Renal cortex interstitium (tissue), 11 donors: Measurements from ENCODE around the gene OR51V1. TPM values are rescaled to one million over a fixed set of nuclear protein-coding genes. Genes with fewer than 3 reads are reported as not detected.

Source experiments
- DNase-seq, 11 donors: peaks; one replicate each; pipeline ENCODE4 v3.0.0-alpha.2; 2013; ENCODE audit warnings: low read depth in 9 of 11, low spot score in 4 of 11; ENCODE audit errors: extremely low read depth in 1 of 11
- polyA plus RNA-seq, 3 donors: library from polyadenylated mRNA; unstranded; fragments of 120-200 nt; gene quantifications; one replicate each; pipeline ENCODE4 v1.2.1, GENCODE V29; 2013; ENCODE audit not compliant: insufficient read length in 3 of 3

OR51V1 gene
- polyA plus RNA-seq, 3 donors: not detected

GRCh38 chr11:5232821-5233220, 32.3 kb upstream of the OR51V1 start:
- DNase-seq: no peak

- no peak for DNase-seq
Observed at GRCh38 chr11:5232176-5232575, 31.7 kb upstream of the OR51V1 start.

GRCh38 chr11:5231111-5231510, 30.6 kb upstream of the OR51V1 start:
- DNase-seq: no peak

- DNase-seq: no peak
Observed at GRCh38 chr11:5230266-5230665, 29.8 kb upstream of the OR51V1 start.

- DNase-seq: no peak
Observed at GRCh38 chr11:5229796-5230195, 29.3 kb upstream of the OR51V1 start.

GRCh38 chr11:5229356-5229755, 28.9 kb upstream of the OR51V1 start:
- DNase-seq: no peak

- no peak for DNase-seq
Observed at GRCh38 chr11:5228124-5228523, 27.6 kb upstream of the OR51V1 start.

GRCh38 chr11:5227681-5228080, 27.2 kb upstream of the OR51V1 start:
- no peak for DNase-seq

GRCh38 chr11:5226732-5227310, 26.3 kb upstream of the OR51V1 start, which contains the start of gene HBB:
Gene HBB, minus strand, starts transcription at chr11:5227071. Its CDS starts 50 bp downstream, at chr11:5227021.
- no peak for DNase-seq

- no peak for DNase-seq
Observed at GRCh38 chr11:5225480-5225871, 25.0 kb upstream of the OR51V1 start.

GRCh38 chr11:5224538-5225479, 24.3 kb upstream of the OR51V1 start:
- no peak for DNase-seq

GRCh38 chr11:5223686-5224085, 23.2 kb upstream of the OR51V1 start:
- DNase-seq: no peak

- no peak for DNase-seq
Observed at GRCh38 chr11:5223146-5223545, 22.7 kb upstream of the OR51V1 start.

- DNase-seq: no peak
Observed at GRCh38 chr11:5210376-5210885, 9.9 kb upstream of the OR51V1 start.

- DNase-seq: peak in 7 of 11 donors; percentile 2 to 25 (median 8)
Observed at GRCh38 chr11:5204787-5205186, 4.3 kb upstream of the OR51V1 start.

- no peak for DNase-seq
Observed at GRCh38 chr11:5203366-5203765, 2.9 kb upstream of the OR51V1 start.

- no peak for DNase-seq
Observed at GRCh38 chr11:5198285-5198684, 2.2 kb downstream of the OR51V1 start.

GRCh38 chr11:5197536-5197935, 2.9 kb downstream of the OR51V1 start:
- DNase-seq: no peak

- DNase-seq: no peak
Observed at GRCh38 chr11:5196731-5197130, 3.8 kb downstream of the OR51V1 start.

- no peak for DNase-seq
Observed at GRCh38 chr11:5196067-5196466, 4.4 kb downstream of the OR51V1 start.
